Uterus (tissue), 4 donors: Measurements from ENCODE around the gene AFG1L. TPM values are rescaled to one million over a fixed set of nuclear protein-coding genes. Genes with fewer than 3 reads are reported as not detected.
"Not testable (repeated sequence)": the region's sequence is repeated elsewhere in the genome, so short reads cannot be mapped to it uniquely, and the experiment has no call there.

Experiments
- DNase-seq, 2 donors: peaks; one replicate each; pipeline ENCODE4 v3.0.0-alpha.2; 2019 to 2020
- H3K27ac ChIP-seq, 2 donors: fragments of 200-600 bp; sonication (generic); 1 replicate in 1 of 2; 2 replicates in 1 of 2; pipeline ENCODE4 v1.5.1; 2016 to 2018
- H3K27me3 ChIP-seq, 2 donors: fragments of 200-600 bp; sonication (generic); one replicate each; pipeline ENCODE4 v1.5.1; 2018 to 2019; ENCODE audit warnings: control low read depth in 1 of 2
- H3K36me3 ChIP-seq, 2 donors: fragments of 200-600 bp; sonication (generic); one replicate each; pipeline ENCODE4 v1.5.1; 2019; ENCODE audit warnings: control low read depth in 1 of 2
- H3K4me1 ChIP-seq, 2 donors: fragments of 200-600 bp; sonication (generic); one replicate each; pipeline ENCODE4 v1.5.1; 2018 to 2019; ENCODE audit warnings: control low read depth in 1 of 2
- H3K4me3 ChIP-seq, 2 donors: fragments of 200-600 bp; sonication (generic); 1 replicate in 1 of 2; 2 replicates in 1 of 2; pipeline ENCODE4 v1.5.1; 2018 to 2019; ENCODE audit warnings: mild to moderate bottlenecking in 1 of 2
- H3K9me3 ChIP-seq, 2 donors: fragments of 200-600 bp; sonication (generic); one replicate each; pipeline ENCODE4 v1.5.1; 2019; ENCODE audit warnings: control low read depth in 1 of 2
- POLR2A ChIP-seq, 2 donors: fragments of 450-650 bp; IDR thresholded peaks; one replicate each; pipeline ENCODE4 v1.6.1; 2016; ENCODE audit warnings: antibody characterized with exemption in 2 of 2, mild to moderate bottlenecking in 1 of 2, moderate library complexity in 1 of 2
- intact Hi-C: fragments of 100-400 bp; cut with DNase I; formaldehyde crosslinking; loops from one replicate; pipeline ENCODE4 v1.15.1; 2023; ENCODE audit warnings: low total_unique reads
- total RNA-seq, 4 donors: library from RNA; depleted of rRNA in 3 of 4; stranded (reverse); fragments of >200 nt in 3 of 4; gene quantifications; one replicate each; pipeline versions ENCODE4 v1.1.0 to v1.2.4, GENCODE V29; 2014 to 2023
- TF ChIP-seq, protein P1 (sequence below), 4 experiments: fragments of 200-600 bp in 2 of 4; fragments of 450-650 bp in 2 of 4; sonication (generic) in 2 of 4; IDR thresholded peaks; one replicate each; pipeline ENCODE4 v1.5.1; 2016 to 2019; ENCODE audit warnings: antibody characterized with exemption in 4 of 4, mild to moderate bottlenecking in 2 of 4, moderate library complexity in 1 of 4
- donor health status: DM: yes; HTN: yes; CAD: no.

AFG1L gene
- total RNA-seq, 4 donors from 2014 or later: under 0.01 to 9.4 (median 5.2) TPM

- H3K4me1 ChIP-seq: no peaks in the 10 kb centered on the region
- H3K36me3 ChIP-seq: no peaks in the 10 kb centered on the region
- H3K4me3 ChIP-seq: no peak overlapping the region
- intact Hi-C loops: no loop called here
- TF ChIP-seq POLR2A (IDR thresholded peaks at IDR 0.05): no peak
- TF ChIP-seq, protein P1, sequence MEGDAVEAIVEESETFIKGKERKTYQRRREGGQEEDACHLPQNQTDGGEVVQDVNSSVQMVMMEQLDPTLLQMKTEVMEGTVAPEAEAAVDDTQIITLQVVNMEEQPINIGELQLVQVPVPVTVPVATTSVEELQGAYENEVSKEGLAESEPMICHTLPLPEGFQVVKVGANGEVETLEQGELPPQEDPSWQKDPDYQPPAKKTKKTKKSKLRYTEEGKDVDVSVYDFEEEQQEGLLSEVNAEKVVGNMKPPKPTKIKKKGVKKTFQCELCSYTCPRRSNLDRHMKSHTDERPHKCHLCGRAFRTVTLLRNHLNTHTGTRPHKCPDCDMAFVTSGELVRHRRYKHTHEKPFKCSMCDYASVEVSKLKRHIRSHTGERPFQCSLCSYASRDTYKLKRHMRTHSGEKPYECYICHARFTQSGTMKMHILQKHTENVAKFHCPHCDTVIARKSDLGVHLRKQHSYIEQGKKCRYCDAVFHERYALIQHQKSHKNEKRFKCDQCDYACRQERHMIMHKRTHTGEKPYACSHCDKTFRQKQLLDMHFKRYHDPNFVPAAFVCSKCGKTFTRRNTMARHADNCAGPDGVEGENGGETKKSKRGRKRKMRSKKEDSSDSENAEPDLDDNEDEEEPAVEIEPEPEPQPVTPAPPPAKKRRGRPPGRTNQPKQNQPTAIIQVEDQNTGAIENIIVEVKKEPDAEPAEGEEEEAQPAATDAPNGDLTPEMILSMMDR (IDR thresholded peaks at IDR 0.05): no peak
- H3K9me3 ChIP-seq: no peaks in the 10 kb centered on the region
- no peak for DNase-seq
- no peaks in the 10 kb centered on the region for H3K27me3 ChIP-seq
- no peak overlapping the region for H3K27ac ChIP-seq
Measured at GRCh38 chr6:108312605-108313004, 17.8 kb downstream of the AFG1L start.

DNA sequence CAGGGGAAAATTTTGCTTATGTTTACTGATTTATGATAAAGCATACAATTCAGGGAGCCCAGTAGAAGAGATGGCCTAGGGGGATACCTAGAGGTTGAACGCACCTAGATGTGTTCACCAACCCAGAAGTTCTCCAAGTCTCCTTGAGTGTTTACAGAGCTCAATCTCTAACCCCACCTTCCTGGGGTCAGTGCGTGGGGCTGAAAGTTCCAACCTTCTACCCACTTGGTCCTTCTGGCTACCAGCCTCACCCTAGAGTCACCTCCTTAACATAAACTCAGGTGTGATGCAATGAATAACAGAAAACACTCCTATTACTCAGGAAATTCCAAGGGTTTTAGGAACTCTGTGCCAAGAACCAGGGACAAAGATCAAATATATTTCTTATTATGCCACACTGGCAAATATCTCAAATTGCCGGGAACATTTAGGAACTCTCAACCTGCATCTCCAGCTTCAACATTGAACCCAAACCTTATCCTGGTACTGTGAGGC is 26.4 kb downstream of the AFG1L start:
- TF ChIP-seq, protein P1 (IDR thresholded peaks at IDR 0.05): no peak
- TF ChIP-seq POLR2A (IDR thresholded peaks at IDR 0.05): no peak
- DNase-seq: no peak
- intact Hi-C loops: no loop called here

DNA sequence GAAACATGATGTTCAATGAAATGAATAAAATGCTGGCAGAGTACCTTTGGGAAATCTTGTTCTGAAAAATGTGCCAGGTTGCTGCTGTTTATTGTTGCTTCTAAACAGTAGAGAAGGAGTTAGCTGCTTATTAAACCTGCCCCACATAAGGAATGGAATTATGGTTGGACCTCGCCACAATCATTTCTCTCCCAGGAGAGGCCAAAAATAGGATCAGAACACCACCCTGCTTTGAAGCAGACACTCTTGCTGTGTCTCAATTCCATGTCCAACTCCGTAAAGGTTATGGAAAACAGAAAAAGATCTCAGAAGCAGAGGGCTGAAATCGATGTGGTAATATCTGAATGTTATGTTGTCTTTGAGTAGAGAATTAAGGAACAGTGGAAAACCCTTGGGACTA is 27.9 kb downstream of the AFG1L start:
- Histone ChIP-seq H3K27me3 (no peaks in the 10 kb centered on the region), H3K36me3 (no peaks in the 10 kb centered on the region), H3K9me3 (no peaks in the 10 kb centered on the region), H3K4me1 (no peaks in the 10 kb centered on the region), H3K4me3 (no peak overlapping the region), H3K27ac (no peak overlapping the region)
- intact Hi-C loops: no loop called here
- no peak for DNase-seq
- TF ChIP-seq, protein P1 (IDR thresholded peaks at IDR 0.05): no peak
- TF ChIP-seq POLR2A (IDR thresholded peaks at IDR 0.05): no peak

More for the DNA sequence above, 26.4 kb downstream of the AFG1L start:
- no peak overlapping the region for H3K27ac ChIP-seq
- H3K9me3 ChIP-seq: no peaks in the 10 kb centered on the region
- no peaks in the 10 kb centered on the region for H3K4me1 ChIP-seq
- no peak overlapping the region for H3K4me3 ChIP-seq
- H3K27me3 ChIP-seq: no peaks in the 10 kb centered on the region
- H3K36me3 ChIP-seq: no peaks in the 10 kb centered on the region

GRCh38 chr6:108323710-108324466 is 29.0 kb downstream of the AFG1L start:
- Histone ChIP-seq H3K27me3 (no peaks in the 10 kb centered on the region), H3K9me3 (no peaks in the 10 kb centered on the region), H3K4me1 (no peaks in the 10 kb centered on the region), H3K27ac (no peak overlapping the region), H3K36me3 (no peaks in the 10 kb centered on the region), H3K4me3 (no peak overlapping the region)
- TF ChIP-seq, protein P1 (IDR thresholded peaks at IDR 0.05): no peak
- no peak for TF ChIP-seq POLR2A (IDR thresholded peaks at IDR 0.05)
- intact Hi-C loops: no loop called here
- DNase-seq: no peak

DNA sequence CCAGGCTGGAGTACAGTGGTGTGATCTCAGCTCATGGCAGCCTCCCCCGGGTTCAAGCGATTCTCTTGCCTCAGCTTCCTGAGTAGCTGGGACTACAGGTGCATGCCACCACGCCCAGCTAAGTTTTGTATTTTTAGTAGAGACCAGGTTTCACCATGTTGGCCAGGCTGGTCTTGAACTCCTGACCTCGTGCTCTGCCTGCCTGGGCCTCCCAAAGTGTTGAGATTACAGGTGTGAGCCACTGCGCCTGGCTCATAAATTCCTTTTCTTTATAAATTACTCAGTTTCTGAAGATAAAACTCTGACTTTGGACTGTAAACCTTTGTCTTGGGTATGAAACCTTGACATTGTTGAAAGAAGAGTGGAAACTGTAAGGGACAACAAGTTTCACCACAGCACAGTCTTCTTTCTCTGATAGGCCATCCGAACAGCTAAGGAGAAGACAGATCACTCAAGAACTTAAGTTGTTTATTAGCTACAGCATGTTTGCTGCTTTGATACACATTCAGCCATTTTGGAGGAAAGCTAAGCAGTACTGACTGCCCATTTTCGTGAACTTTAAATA is 35.4 kb downstream of the AFG1L start:
- H3K27ac ChIP-seq, H3K9me3 ChIP-seq, H3K27me3 ChIP-seq, H3K4me1 ChIP-seq, DNase-seq, H3K4me3 ChIP-seq, intact Hi-C loops, H3K36me3 ChIP-seq: not testable (repeated sequence)
